SH-SY5Y (cell line): ENCODE data around the gene TTPAL.

Experiments
- GATA2 ChIP-seq: IDR thresholded peaks from 2 replicates; pipeline ENCODE4 v1.6.1; 2011; ENCODE audit warnings: mild to moderate bottlenecking, low read depth, low read length
- GATA3 ChIP-seq: IDR thresholded peaks from 2 replicates; pipeline ENCODE4 v1.6.1; 2011; ENCODE audit warnings: low read depth, mild to moderate bottlenecking, low read length, moderate library complexity

GRCh38 chr20:44541992-44542391 is 66.3 kb downstream of the TTPAL start:
- TF ChIP-seq GATA2 (no peak), GATA3 (no peak)
